AG20443 (cell line): ENCODE measurements around the gene FZD8.
"Not testable (repeated sequence)": the region's sequence is repeated elsewhere in the genome, so short reads cannot be mapped to it uniquely, and the experiment has no call there.

Source experiments
- DNase-seq: peaks from one replicate; pipeline ENCODE4 v3.0.0; 2012; ENCODE audit warnings: low spot score, mixed read lengths

The FZD8 gene

GRCh38 chr10:35642035-35642792 lies at the start of gene FZD8:
TSS of gene FZD8 (minus strand) at chr10:35642296. CDS start at chr10:35641429, 867 bp downstream.
- DNase-seq, result peak; percentile 96

GRCh38 chr10:35691522-35692236 lies 49.6 kb upstream of the FZD8 start:
- DNase-seq, result no peak

- no peak for DNase-seq
Observed at GRCh38 chr10:35690534-35690933, 48.4 kb upstream of the FZD8 start.

GRCh38 chr10:35685858-35686257 lies 43.8 kb upstream of the FZD8 start:
- not testable (repeated sequence) for DNase-seq

GRCh38 chr10:35685402-35685801 lies 43.3 kb upstream of the FZD8 start:
- DNase-seq, result no peak

- DNase-seq, result no peak
Observed at GRCh38 chr10:35684586-35684985, 42.5 kb upstream of the FZD8 start.

- DNase-seq, result no peak
Observed at GRCh38 chr10:35675846-35676245, 33.8 kb upstream of the FZD8 start.

GRCh38 chr10:35674843-35675242 lies 32.7 kb upstream of the FZD8 start:
- no peak for DNase-seq

GRCh38 chr10:35668865-35669650 lies 27.0 kb upstream of the FZD8 start:
- no peak for DNase-seq

GRCh38 chr10:35667971-35668370 lies 25.9 kb upstream of the FZD8 start:
- DNase-seq, result no peak

- DNase-seq, result no peak
Observed at GRCh38 chr10:35667270-35667889, 25.3 kb upstream of the FZD8 start.

GRCh38 chr10:35661236-35661635 lies 19.1 kb upstream of the FZD8 start:
- DNase-seq, result no peak

GRCh38 chr10:35659456-35659855 lies 17.4 kb upstream of the FZD8 start:
- DNase-seq, result no peak

GRCh38 chr10:35657621-35658020 lies 15.5 kb upstream of the FZD8 start:
- DNase-seq, result no peak

GRCh38 chr10:35652824-35653223 lies 10.7 kb upstream of the FZD8 start:
- no peak for DNase-seq

GRCh38 chr10:35650894-35651293 lies 8.8 kb upstream of the FZD8 start:
- no peak for DNase-seq

- DNase-seq, result peak; percentile 18
Observed at GRCh38 chr10:35644050-35644950, 2.2 kb upstream of the FZD8 start.

GRCh38 chr10:35643151-35644049 lies 1.3 kb upstream of the FZD8 start:
- peak; percentile 74 for DNase-seq

GRCh38 chr10:35642793-35643114 lies 658 bp upstream of the FZD8 start:
- no peak for DNase-seq

- DNase-seq, result peak; percentile 63
Observed at GRCh38 chr10:35641676-35642034, 441 bp downstream of the FZD8 start.
